Glomerular endothelial cell (primary cell): ENCODE data around the gene OOSP2. TPM values are rescaled to one million over a fixed set of nuclear protein-coding genes. Genes with fewer than 3 reads are reported as not detected.
"Not testable (repeated sequence)": the region's sequence is repeated elsewhere in the genome, so short reads cannot be mapped to it uniquely, and the experiment has no call there.

Experiments used
- DNase-seq: peaks from one replicate; pipeline ENCODE4 v3.0.0-alpha.2; 2011; ENCODE audit warnings: low read depth, low spot score; ENCODE audit errors: extremely low read depth
- total RNA-seq: library from RNA; depleted of rRNA; stranded (reverse); fragments of >200 nt; gene quantifications from 2 replicates; pipeline ENCODE4 v1.2.3, GENCODE V29; 2015

OOSP2 gene
- not detected in 2 replicates for total RNA-seq

DNA sequence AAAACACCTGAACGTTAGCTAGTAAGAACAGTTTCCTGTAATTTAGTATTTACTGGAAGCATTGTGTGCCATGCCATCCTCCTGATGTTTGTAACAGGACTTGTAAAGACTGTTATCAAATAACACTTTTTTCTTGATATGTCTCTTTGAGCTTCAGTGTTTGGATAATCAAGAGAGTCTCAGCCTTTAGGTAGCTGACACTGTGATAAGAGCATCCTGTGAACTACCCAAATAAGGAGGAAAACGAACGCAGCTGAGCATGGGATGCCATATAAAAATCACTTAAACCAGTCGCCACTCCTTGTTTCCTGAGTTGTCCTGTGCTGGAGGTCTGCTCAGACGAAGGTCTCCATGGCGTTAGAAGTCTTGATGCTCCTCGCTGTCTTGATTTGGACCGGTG is at the start of gene OOSP2:
TSS of gene OOSP2 (plus strand) at position 301 of the 400 bp plus-strand sequence. CDS start at position 352, 51 bp downstream.
- DNase-seq = no peak

GRCh38 chr11:59990421-59990820 is 49.8 kb upstream of the OOSP2 start:
- DNase-seq = no peak

DNA sequence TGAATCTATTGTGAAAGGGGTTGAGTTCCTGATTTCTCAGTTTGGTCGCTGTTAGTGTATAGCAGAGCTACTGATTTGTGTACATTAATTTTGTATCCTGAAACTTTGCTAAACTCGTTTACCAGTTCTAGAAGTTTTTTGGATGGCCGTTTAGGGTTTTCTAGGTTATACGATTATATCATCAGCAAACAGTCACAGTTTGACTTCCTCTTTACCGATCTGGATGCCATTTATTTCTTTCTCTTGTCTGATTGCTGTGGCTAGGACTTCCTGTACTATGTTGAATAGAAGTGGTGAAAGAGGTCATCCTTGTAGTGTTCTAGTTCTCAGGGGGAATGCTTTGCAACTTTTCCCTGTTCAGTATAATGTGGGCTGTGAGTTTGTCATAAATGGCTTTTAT is 47.8 kb upstream of the OOSP2 start:
- no peak for DNase-seq

DNA sequence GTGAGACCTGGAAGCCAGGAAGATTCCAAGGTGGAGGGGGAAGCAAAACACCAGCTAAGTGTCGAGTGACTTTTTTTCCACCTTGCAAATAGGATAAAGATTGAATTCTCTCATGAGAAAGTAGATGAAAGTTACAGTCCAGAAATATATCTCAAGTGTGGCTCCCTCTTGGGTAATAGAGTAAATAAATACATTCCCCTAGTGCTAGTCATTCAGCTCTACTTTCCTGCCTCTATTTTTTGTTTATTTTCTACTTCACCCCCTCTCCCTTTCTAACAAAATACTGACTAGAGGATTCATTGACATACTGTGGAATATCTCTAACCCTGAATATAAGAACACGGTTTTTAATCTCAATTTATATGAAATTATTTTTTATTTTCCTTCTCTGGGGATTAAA is 42.4 kb upstream of the OOSP2 start:
- DNase-seq = no peak

DNA sequence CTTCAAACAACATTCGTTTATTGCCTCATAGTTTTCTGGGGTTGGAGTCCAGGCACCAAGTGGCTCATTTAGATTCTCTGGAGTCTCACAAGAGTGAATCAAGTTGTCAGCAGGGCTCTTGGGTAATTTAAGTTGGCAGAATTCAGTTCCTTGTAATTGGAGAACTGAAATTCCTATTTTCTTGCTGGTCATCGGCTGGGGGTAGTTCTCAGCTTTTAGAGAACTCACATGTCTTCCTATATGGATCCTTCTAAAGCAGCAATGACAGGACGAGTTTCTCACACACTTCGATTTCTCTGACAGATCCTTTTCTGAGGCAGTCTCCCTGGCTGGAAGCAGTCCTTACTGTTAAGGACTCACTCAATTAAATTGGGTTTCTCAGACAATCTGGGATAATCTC is 40.5 kb upstream of the OOSP2 start:
- no peak for DNase-seq

DNA sequence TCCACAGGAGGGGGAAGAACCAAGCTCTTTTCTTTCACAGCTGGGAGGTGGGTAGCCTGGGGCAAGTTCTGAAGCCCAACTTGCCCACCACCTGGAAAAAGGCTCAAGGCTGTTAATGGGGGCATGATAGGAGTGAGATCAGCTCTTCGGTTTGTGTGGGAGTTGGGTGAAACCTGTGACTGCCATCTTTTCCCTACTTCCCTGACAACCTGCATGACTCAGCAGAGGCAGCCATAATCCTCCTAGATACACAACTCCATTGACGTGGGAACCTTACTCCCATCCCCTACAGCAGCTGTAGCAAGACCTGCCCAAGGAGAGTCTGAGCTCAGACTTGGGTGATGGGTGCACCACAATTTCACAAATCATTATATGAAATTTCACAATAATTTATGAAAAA is 36.5 kb upstream of the OOSP2 start:
- no peak for DNase-seq

DNA sequence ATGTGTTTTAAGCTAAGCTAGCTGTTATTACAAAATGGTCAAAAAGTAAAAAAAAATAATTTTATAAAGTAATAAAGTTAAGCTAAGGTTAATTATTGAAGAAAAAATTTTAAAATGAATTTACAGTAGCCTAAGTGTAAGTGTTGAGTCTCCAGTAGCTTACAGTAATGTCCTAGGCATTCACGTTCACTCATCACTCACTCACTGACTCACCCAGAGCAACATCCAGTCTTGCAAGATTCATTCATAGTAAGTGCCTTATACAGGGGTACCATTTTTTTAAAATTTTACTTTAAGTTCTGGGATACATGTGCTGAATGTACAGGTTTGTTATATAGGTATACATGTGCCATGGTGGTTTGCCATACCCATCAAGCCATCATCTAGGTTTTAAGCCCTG is 34.8 kb upstream of the OOSP2 start:
- no peak for DNase-seq

GRCh38 chr11:60016881-60017280 is 23.3 kb upstream of the OOSP2 start, which contains the start of gene OOSP4B:
TSS of gene OOSP4B (plus strand) at chr11:60017181.
- no peak for DNase-seq

DNA sequence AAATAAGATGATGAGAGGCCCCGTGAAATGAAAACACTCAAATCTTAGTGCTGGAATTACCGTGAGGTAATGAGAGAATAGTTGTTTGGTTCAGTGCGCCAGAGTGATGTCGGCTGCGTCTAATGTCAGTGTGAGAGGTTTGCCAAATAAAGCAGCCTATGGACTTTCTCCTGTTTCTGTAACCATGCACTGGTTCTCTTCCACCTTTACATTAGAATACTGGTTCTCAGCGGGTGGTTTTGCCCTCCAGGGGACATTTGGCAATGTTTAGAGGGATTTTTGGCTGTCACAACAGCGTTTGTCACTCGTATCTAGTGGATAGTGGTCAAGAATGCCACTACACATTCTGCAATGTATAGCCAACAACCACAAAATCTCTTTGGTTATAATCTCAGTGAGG is 22.2 kb upstream of the OOSP2 start:
- no peak for DNase-seq

GRCh38 chr11:60020376-60020775 is 19.8 kb upstream of the OOSP2 start:
- DNase-seq = not testable (repeated sequence)

DNA sequence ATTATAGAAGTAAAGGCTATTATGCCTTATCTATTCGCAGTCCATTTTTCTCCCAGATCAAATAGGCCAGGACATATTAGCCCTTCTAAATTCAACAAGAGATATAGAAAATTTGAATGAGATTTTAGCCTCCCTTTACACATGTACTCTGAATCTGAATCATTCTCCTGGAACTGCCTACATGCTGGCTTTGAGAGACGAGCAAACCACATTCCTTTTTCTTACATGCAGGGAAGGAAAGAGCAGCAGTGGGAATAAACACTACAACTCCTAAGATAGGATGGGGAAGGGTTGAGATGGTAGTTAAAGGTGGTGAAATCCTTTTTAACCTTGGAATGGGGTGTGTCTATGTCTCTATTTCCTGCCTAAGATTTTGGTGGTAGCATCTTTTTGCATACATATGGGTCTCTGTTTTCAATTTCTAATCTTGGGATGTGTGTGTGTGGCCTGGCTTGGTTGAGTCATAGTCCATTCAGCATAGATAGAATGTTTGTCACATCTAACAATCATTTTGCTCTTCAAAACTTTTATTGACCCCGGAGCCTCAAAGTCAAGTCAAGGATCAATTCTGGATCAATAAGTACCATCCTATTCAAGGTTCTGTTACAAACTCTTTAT is 11.1 kb upstream of the OOSP2 start:
- no peak for DNase-seq

DNA sequence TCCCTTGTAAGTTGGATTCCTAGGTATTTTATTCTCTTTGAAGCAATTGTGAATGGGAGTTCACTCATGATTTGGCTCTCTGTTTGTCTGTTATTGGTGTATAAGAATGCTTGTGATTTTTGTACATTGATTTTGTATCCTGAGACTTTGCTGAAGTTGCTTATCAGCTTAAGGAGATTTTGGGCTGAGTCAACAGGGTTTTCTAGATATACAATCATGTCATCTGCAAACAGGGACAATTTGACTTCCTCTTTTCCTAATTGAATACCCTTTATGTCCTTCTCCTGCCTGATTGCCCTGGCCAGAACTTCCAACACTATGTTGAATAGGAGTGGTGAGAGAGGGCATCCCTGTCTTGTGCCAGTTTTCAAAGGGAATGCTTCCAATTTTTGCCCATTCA is 10.2 kb downstream of the OOSP2 start:
- not testable (repeated sequence) for DNase-seq

DNA sequence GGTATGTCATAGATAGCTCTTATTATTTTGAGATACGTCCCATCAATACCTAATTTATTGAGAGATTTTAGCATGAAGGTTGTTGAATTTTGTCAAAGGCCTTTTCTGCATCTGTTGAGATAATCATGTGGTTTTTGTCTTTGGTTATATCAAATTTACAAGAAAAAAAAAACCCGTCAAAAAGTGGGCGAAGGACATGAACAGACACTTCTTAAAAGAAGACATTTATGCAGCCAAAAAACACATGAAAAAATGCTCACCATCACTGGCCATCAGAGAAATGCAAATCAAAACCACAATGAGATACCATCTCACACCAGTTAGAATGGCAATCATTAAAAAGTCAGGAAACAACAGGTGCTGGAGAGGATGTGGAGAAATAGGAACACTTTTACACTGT is 10.6 kb downstream of the OOSP2 start:
- not testable (repeated sequence) for DNase-seq

DNA sequence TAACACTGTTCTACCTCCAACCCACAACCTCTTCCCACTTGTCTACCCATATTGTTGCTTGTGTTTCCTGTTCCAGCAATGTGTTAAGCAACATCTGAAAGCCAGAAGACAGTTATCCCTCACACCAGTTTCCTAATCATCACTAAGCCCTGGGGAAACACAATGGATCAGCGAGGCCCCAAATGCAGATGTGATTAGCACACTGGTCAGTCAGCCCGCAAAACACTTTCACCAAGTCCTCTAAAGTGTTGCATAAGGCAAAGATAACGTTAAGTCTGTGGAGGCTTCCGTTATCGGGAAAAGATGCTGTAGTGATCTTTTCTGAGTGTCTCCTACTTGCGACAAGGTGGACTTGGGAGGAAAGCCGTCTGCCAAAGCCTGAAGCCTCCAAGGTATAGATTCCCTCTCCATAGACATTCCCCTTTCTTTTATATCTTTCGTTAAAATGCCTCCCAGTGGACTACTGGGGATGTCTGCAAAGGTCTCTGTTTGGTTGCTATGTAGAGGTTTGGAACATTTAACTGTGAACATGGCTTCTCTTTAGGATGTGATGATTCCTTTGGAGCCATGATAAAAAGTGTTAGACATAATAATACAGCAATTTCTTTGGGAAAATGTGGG is 16.2 kb downstream of the OOSP2 start, which contains the start of gene MS4A3:
TSS of gene MS4A3 (plus strand) at position 317 of the 621 bp plus-strand sequence. CDS start 4,496 bp downstream, outside the sequence.
- no peak for DNase-seq

- no peak for DNase-seq
Measured at GRCh38 chr11:60059052-60059451, 18.8 kb downstream of the OOSP2 start.

GRCh38 chr11:60059521-60060240 is 19.5 kb downstream of the OOSP2 start:
- DNase-seq = no peak

GRCh38 chr11:60064111-60064510 is 23.9 kb downstream of the OOSP2 start:
- no peak for DNase-seq

GRCh38 chr11:60065801-60066200 is 25.6 kb downstream of the OOSP2 start:
- no peak for DNase-seq

DNA sequence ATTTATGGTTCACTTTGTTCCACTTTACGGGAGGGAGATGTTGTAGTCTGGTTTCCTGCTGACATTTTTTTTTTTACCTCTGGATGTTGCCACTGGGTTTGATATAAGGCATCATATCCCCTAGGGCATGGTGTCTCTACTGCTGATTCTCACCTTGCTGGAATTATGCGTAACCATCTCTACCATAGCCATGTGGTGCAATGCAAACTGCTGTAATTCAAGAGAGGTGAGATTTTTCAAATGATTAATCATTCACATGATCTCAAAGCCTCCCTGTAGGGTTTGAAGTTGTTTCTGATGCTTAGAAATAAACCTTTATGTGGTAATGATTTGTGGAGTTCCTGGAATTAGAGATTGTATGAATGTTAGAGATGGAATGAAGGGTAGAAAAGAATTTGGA is 29.2 kb downstream of the OOSP2 start:
- DNase-seq = no peak

DNA sequence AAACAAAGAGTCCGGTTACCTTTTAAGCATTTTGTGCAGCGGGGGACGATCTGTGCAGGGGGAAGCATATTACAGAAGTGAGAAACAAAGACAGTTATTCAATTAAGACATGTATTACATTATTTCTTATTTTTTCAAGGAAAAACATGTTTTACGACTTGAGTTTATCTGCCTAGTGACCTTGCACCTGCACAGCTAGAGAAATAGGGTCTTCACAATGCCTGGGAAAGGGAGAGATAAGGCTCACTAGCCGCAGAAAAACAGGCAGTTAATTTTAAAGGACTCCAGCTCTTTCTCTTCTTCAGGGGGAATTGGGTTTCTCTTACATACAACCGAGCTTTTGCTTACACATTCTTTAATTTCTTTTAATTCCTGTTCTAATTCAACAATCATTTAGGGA is 31.4 kb downstream of the OOSP2 start:
- not testable (repeated sequence) for DNase-seq

- DNase-seq = no peak
Measured at GRCh38 chr11:60077216-60077817, 37.1 kb downstream of the OOSP2 start.
